ENCODE data around the gene SNRPB2.

SNRPB2 gene

GRCh38 chr20:16729565-16730460, at the start of gene SNRPB2:
SNRPB2 (plus strand) TSS chr20:16730026; CDS start chr20:16731703, 1,677 bp downstream.
- peaks cover 7% of the 10 kb centered on the region for H3K4me1 ChIP-seq (ENCODE audit: insufficient read depth, poor library complexity, severe bottlenecking)
- ATAC-seq (ENCODE audit: low read depth), result peak; percentile 96
- H3K9me3 ChIP-seq (ENCODE audit: severe bottlenecking), result no peaks in the 10 kb centered on the region
- peak within 1 kb of the TSS; percentile 70 for H3K4me3 ChIP-seq (ENCODE audit: severe bottlenecking)
- peaks cover 36% of the 10 kb centered on the region for H3K36me3 ChIP-seq (ENCODE audit: low read depth)
- peak within 1 kb of the TSS; percentile 30 for H3K27ac ChIP-seq (ENCODE audit: poor library complexity, severe bottlenecking)
- no peaks in the 10 kb centered on the region for H3K27me3 ChIP-seq (ENCODE audit: insufficient read depth, poor library complexity, severe bottlenecking)
- peak; percentile 95 for DNase-seq (ENCODE audit: low spot score)
- TF ChIP-seq, protein P1, sequence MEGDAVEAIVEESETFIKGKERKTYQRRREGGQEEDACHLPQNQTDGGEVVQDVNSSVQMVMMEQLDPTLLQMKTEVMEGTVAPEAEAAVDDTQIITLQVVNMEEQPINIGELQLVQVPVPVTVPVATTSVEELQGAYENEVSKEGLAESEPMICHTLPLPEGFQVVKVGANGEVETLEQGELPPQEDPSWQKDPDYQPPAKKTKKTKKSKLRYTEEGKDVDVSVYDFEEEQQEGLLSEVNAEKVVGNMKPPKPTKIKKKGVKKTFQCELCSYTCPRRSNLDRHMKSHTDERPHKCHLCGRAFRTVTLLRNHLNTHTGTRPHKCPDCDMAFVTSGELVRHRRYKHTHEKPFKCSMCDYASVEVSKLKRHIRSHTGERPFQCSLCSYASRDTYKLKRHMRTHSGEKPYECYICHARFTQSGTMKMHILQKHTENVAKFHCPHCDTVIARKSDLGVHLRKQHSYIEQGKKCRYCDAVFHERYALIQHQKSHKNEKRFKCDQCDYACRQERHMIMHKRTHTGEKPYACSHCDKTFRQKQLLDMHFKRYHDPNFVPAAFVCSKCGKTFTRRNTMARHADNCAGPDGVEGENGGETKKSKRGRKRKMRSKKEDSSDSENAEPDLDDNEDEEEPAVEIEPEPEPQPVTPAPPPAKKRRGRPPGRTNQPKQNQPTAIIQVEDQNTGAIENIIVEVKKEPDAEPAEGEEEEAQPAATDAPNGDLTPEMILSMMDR (IDR thresholded peaks at IDR 0.05; ENCODE audit: poor library complexity, severe bottlenecking), result no peak

GRCh38 chr20:16684416-16684815, 45.4 kb upstream of the SNRPB2 start:
- no peaks in the 10 kb centered on the region for H3K27me3 ChIP-seq (ENCODE audit: insufficient read depth, poor library complexity, severe bottlenecking)
- no peaks in the 10 kb centered on the region for H3K9me3 ChIP-seq (ENCODE audit: severe bottlenecking)
- TF ChIP-seq, protein P1 (IDR thresholded peaks at IDR 0.05; ENCODE audit: poor library complexity, severe bottlenecking), result no peak
- no peaks in the 10 kb centered on the region for H3K4me1 ChIP-seq (ENCODE audit: insufficient read depth, poor library complexity, severe bottlenecking)
- H3K27ac ChIP-seq (ENCODE audit: poor library complexity, severe bottlenecking), result no peak overlapping the region
- H3K4me3 ChIP-seq (ENCODE audit: severe bottlenecking), result no peak overlapping the region
- DNase-seq (ENCODE audit: low spot score), result no peak
- H3K36me3 ChIP-seq (ENCODE audit: low read depth), result no peaks in the 10 kb centered on the region
- no peak for ATAC-seq (ENCODE audit: low read depth)

- Histone ChIP-seq H3K9me3 (ENCODE audit: severe bottlenecking) (no peaks in the 10 kb centered on the region), H3K4me3 (ENCODE audit: severe bottlenecking) (no peak overlapping the region), H3K36me3 (ENCODE audit: low read depth) (no peaks in the 10 kb centered on the region), H3K27ac (ENCODE audit: poor library complexity, severe bottlenecking) (no peak overlapping the region), H3K4me1 (ENCODE audit: insufficient read depth, poor library complexity, severe bottlenecking) (no peaks in the 10 kb centered on the region), H3K27me3 (ENCODE audit: insufficient read depth, poor library complexity, severe bottlenecking) (peaks cover 2% of the 10 kb centered on the region)
- DNase-seq (ENCODE audit: low spot score) (no peak), ATAC-seq (ENCODE audit: low read depth) (no peak)
- TF ChIP-seq, protein P1 (IDR thresholded peaks at IDR 0.05; ENCODE audit: poor library complexity, severe bottlenecking), result no peak
These were observed 39.9 kb upstream of the SNRPB2 start for GRCh38 chr20:16689906-16690305.

GRCh38 chr20:16691381-16691780, 38.4 kb upstream of the SNRPB2 start:
- no peaks in the 10 kb centered on the region for H3K9me3 ChIP-seq (ENCODE audit: severe bottlenecking)
- no peak overlapping the region for H3K4me3 ChIP-seq (ENCODE audit: severe bottlenecking)
- no peak for ATAC-seq (ENCODE audit: low read depth)
- no peak for DNase-seq (ENCODE audit: low spot score)
- no peaks in the 10 kb centered on the region for H3K4me1 ChIP-seq (ENCODE audit: insufficient read depth, poor library complexity, severe bottlenecking)
- no peaks in the 10 kb centered on the region for H3K36me3 ChIP-seq (ENCODE audit: low read depth)
- no peak overlapping the region for H3K27ac ChIP-seq (ENCODE audit: poor library complexity, severe bottlenecking)
- H3K27me3 ChIP-seq (ENCODE audit: insufficient read depth, poor library complexity, severe bottlenecking), result peaks cover 4% of the 10 kb centered on the region
- TF ChIP-seq, protein P1 (IDR thresholded peaks at IDR 0.05; ENCODE audit: poor library complexity, severe bottlenecking), result no peak

- DNase-seq (ENCODE audit: low spot score) (no peak), ATAC-seq (ENCODE audit: low read depth) (no peak)
- Histone ChIP-seq H3K4me3 (ENCODE audit: severe bottlenecking) (no peak overlapping the region), H3K9me3 (ENCODE audit: severe bottlenecking) (no peaks in the 10 kb centered on the region), H3K27ac (ENCODE audit: poor library complexity, severe bottlenecking) (no peak overlapping the region), H3K36me3 (ENCODE audit: low read depth) (no peaks in the 10 kb centered on the region), H3K4me1 (ENCODE audit: insufficient read depth, poor library complexity, severe bottlenecking) (no peaks in the 10 kb centered on the region), H3K27me3 (ENCODE audit: insufficient read depth, poor library complexity, severe bottlenecking) (peaks cover 4% of the 10 kb centered on the region)
- TF ChIP-seq, protein P1 (IDR thresholded peaks at IDR 0.05; ENCODE audit: poor library complexity, severe bottlenecking), result no peak
These were observed 37.8 kb upstream of the SNRPB2 start for GRCh38 chr20:16692009-16692408.

Measured in RWPE2 (cell line).